H9 (cell line): ENCODE results near the gene ANKRD53. TPM values are rescaled to one million over a fixed set of nuclear protein-coding genes. Genes with fewer than 3 reads are reported as not detected.

Source experiments
- DNase-seq: peaks from one replicate; pipeline ENCODE4 v3.0.0-alpha.2; 2017
- H2AFZ ChIP-seq: one replicate; pipeline ENCODE4 v1.6.1; 2013; ENCODE audit warnings: mild to moderate bottlenecking, low read length, control low read depth, moderate library complexity
- H2AK5ac ChIP-seq: 2 replicates; pipeline ENCODE4 v1.6.1; 2013; ENCODE audit warnings: low read length, control low read depth, mixed read lengths; ENCODE audit not compliant: insufficient read length
- H2BK120ac ChIP-seq: one replicate; pipeline ENCODE4 v1.6.1; 2013; ENCODE audit warnings: low read depth, mild to moderate bottlenecking, low read length, control low read depth, inconsistent platforms; ENCODE audit not compliant: poor library complexity, severe bottlenecking
- H2BK12ac ChIP-seq: 2 replicates; pipeline ENCODE4 v1.6.1; 2013; ENCODE audit warnings: low read length, control low read depth, mixed read lengths, low read depth; ENCODE audit not compliant: insufficient read length
- H2BK15ac ChIP-seq: 2 replicates; pipeline ENCODE4 v1.6.1; 2013; ENCODE audit warnings: low read depth, low read length, control low read depth
- H2BK20ac ChIP-seq: one replicate; pipeline ENCODE4 v1.6.1; 2013; ENCODE audit warnings: low read depth, mild to moderate bottlenecking, low read length, control low read depth, inconsistent platforms; ENCODE audit not compliant: poor library complexity, severe bottlenecking
- H2BK5ac ChIP-seq: 2 replicates; pipeline ENCODE4 v1.6.1; 2013; ENCODE audit warnings: low read length, control low read depth, mixed read lengths; ENCODE audit not compliant: insufficient read length
- H3K14ac ChIP-seq: 2 replicates; pipeline ENCODE4 v1.6.1; 2013; ENCODE audit warnings: low read length, control low read depth; ENCODE audit not compliant: insufficient read depth
- H3K18ac ChIP-seq: 2 replicates; pipeline ENCODE4 v1.6.1; 2013; ENCODE audit warnings: low read depth, mild to moderate bottlenecking, mixed read lengths, low read length, control low read depth; ENCODE audit not compliant: insufficient read length
- H3K23ac ChIP-seq: 2 replicates; pipeline ENCODE4 v1.6.1; 2013; ENCODE audit warnings: low read length, control low read depth, mixed read lengths, low read depth; ENCODE audit not compliant: insufficient read length
- H3K23me2 ChIP-seq: 2 replicates; pipeline ENCODE4 v1.6.1; 2013; ENCODE audit warnings: low read depth, mild to moderate bottlenecking, mixed read lengths, low read length, control low read depth; ENCODE audit not compliant: insufficient read length, poor library complexity, severe bottlenecking
- H3K27ac ChIP-seq: 2 replicates; pipeline ENCODE4 v1.5.1; 2013; ENCODE audit warnings: low read length, control low read depth, mixed read lengths, low read depth; ENCODE audit not compliant: insufficient read length
- H3K27me3 ChIP-seq: 2 replicates; pipeline ENCODE4 v1.6.1; 2013; ENCODE audit warnings: low read length, control low read depth, inconsistent platforms; ENCODE audit not compliant: insufficient read depth
- H3K4ac ChIP-seq: 2 replicates; pipeline ENCODE4 v1.6.1; 2013; ENCODE audit warnings: low read depth, mild to moderate bottlenecking, control low read depth, inconsistent platforms, low read length, moderate library complexity
- H3K4me1 ChIP-seq: 2 replicates; pipeline ENCODE4 v1.6.1; 2013; ENCODE audit warnings: low read length, control low read depth, inconsistent platforms; ENCODE audit not compliant: insufficient read depth
- H3K4me2 ChIP-seq: 2 replicates; pipeline ENCODE4 v1.6.1; 2013; ENCODE audit warnings: low read length, control low read depth, mixed read lengths; ENCODE audit not compliant: insufficient read length, insufficient read depth
- H3K56ac ChIP-seq: 2 replicates; pipeline ENCODE4 v1.6.1; 2013; ENCODE audit warnings: low read depth, mild to moderate bottlenecking, mixed read lengths, low read length, control low read depth; ENCODE audit not compliant: insufficient read length
- H3K79me1 ChIP-seq: 2 replicates; pipeline ENCODE4 v1.6.1; 2013; ENCODE audit warnings: low read depth, mild to moderate bottlenecking, moderate library complexity, low read length, control low read depth, inconsistent platforms; ENCODE audit not compliant: insufficient read depth, poor library complexity, severe bottlenecking
- H3K79me2 ChIP-seq: 2 replicates; pipeline ENCODE4 v1.6.1; 2013; ENCODE audit warnings: low read length, control low read depth, inconsistent platforms; ENCODE audit not compliant: insufficient read depth
- H3K9ac ChIP-seq: 2 replicates; pipeline ENCODE4 v1.6.1; 2013; ENCODE audit warnings: low read length, control low read depth, mixed read lengths; ENCODE audit not compliant: insufficient read length; ENCODE audit errors: extremely low read depth
- H3K9me3 ChIP-seq: one replicate; pipeline ENCODE4 v1.6.1; 2013; ENCODE audit warnings: low read depth, low read length, inconsistent platforms; ENCODE audit not compliant: control insufficient read depth
- H3T11ph ChIP-seq: one replicate; pipeline ENCODE4 v1.6.1; 2013; ENCODE audit warnings: mild to moderate bottlenecking, low read length, control low read depth, inconsistent platforms
- H4K20me1 ChIP-seq: one replicate; pipeline ENCODE4 v1.6.1; 2013; ENCODE audit not compliant: control insufficient read depth, insufficient read length, insufficient read depth
- H4K5ac ChIP-seq: 2 replicates; pipeline ENCODE4 v1.6.1; 2013; ENCODE audit warnings: low read depth, mild to moderate bottlenecking, mixed read lengths, low read length, control low read depth; ENCODE audit not compliant: insufficient read length
- H4K8ac ChIP-seq: replicated peaks from 2 replicates; pipeline ENCODE4 v1.6.1; 2013; ENCODE audit warnings: low read length, control low read depth, mixed read lengths, low read depth; ENCODE audit not compliant: insufficient read length
- H4K91ac ChIP-seq: 2 replicates; pipeline ENCODE4 v1.6.1; 2013; ENCODE audit warnings: low read depth, mild to moderate bottlenecking, moderate library complexity, mixed read lengths, low read length, control low read depth; ENCODE audit not compliant: insufficient read length
- H3K27ac Mint-ChIP-seq, 3 experiments: 2 replicates in 2 of 3; 3 replicates in 1 of 3; pipeline ENCODE4 v1.8.0; 2020 to 2021; ENCODE audit warnings: mixed read lengths in 3 of 3, mild to moderate bottlenecking in 1 of 3, moderate library complexity in 1 of 3
- H3K27me3 Mint-ChIP-seq: 2 replicates; pipeline ENCODE4 v1.8.0; 2021; ENCODE audit warnings: low read depth, mild to moderate bottlenecking, moderate library complexity, mixed read lengths
- H3K36me3 Mint-ChIP-seq, 3 experiments: 2 replicates in 2 of 3; 3 replicates in 1 of 3; pipeline ENCODE4 v1.8.0; 2020 to 2021; ENCODE audit warnings: low read depth in 3 of 3, mixed read lengths in 3 of 3; ENCODE audit not compliant: insufficient read depth in 1 of 3
- H3K4me1 Mint-ChIP-seq, 2 experiments: 2 replicates each; pipeline ENCODE4 v1.8.0; 2020; ENCODE audit warnings: mixed read lengths in 2 of 2
- H3K4me3 Mint-ChIP-seq, 2 experiments: 2 replicates in 1 of 2; 3 replicates in 1 of 2; pipeline ENCODE4 v1.8.0; 2020 to 2021; ENCODE audit warnings: mild to moderate bottlenecking in 2 of 2, mixed read lengths in 2 of 2, moderate library complexity in 1 of 2
- H3K9me3 Mint-ChIP-seq, 2 experiments: 2 replicates in 1 of 2; 3 replicates in 1 of 2; pipeline ENCODE4 v1.8.0; 2020; ENCODE audit warnings: mild to moderate bottlenecking in 2 of 2, mixed read lengths in 2 of 2, moderate library complexity in 1 of 2
- CTCF ChIP-seq: fragments of 200-600 bp; sonication (generic); conservative IDR thresholded peaks from 3 replicates; pipeline ENCODE4 v1.8.0; 2021; ENCODE audit warnings: antibody characterized with exemption, mild to moderate bottlenecking
- WGBS: extraction: QIAGEN DNeasy Blood & Tissue Kit; methylation state at CpG from one replicate; pipeline ENCODE4 v1.1.7; 2013; ENCODE audit warnings: missing lambda C conversion rate, low lambda C conversion rate, mixed read lengths; ENCODE audit not compliant: insufficient read length; ENCODE audit errors: extremely low coverage; 5-methylcytosine and 5-hydroxymethylcytosine counted together
- total RNA-seq: library from RNA; stranded (reverse); gene quantifications from 2 replicates; pipeline ENCODE4 v1.2.1, GENCODE V29; 2021

ANKRD53 gene
- total RNA-seq, 1 experiment from 2014 or later: 0.28 TPM

- Mint-ChIP-seq H3K36me3 (no peaks in the 10 kb centered on the region), H3K4me1 (peaks cover 3 to 5% of the 10 kb centered on the region in 2 experiments), H3K27me3 (peaks cover 79% of the 10 kb centered on the region), H3K27ac (no peak overlapping the region), H3K4me3 (no peak overlapping the region), H3K9me3 (no peaks in the 10 kb centered on the region; a peak in 1 of 5 replicates)
- no peaks in the 10 kb centered on the region for H3K4me1 ChIP-seq
- H2AFZ ChIP-seq: no peak overlapping the region
- no peak overlapping the region for H4K91ac ChIP-seq
- H2BK15ac ChIP-seq: no peak overlapping the region
- no peak overlapping the region for H4K5ac ChIP-seq
- H3K4ac ChIP-seq: no peak overlapping the region
- no peaks in the 10 kb centered on the region for H3K9me3 ChIP-seq
- no peaks in the 10 kb centered on the region for H3K79me2 ChIP-seq
- H3K14ac ChIP-seq: no peak overlapping the region
- no peak overlapping the region for H3K27ac ChIP-seq
- H3K79me1 ChIP-seq: no peaks in the 10 kb centered on the region
- no peak overlapping the region for H4K8ac ChIP-seq
- no peak overlapping the region for H2BK20ac ChIP-seq
- no peak overlapping the region for H3K23ac ChIP-seq
- H3K23me2 ChIP-seq: peaks cover 7% of the 10 kb centered on the region
- H2AK5ac ChIP-seq: no peak overlapping the region
- no peak overlapping the region for H2BK12ac ChIP-seq
- H3K56ac ChIP-seq: no peak overlapping the region
- H4K20me1 ChIP-seq: peaks cover 3% of the 10 kb centered on the region
- H3K9ac ChIP-seq: no peak overlapping the region
- no peak overlapping the region for H3K4me2 ChIP-seq
- no peak overlapping the region for H3K18ac ChIP-seq
- WGBS: no CpG with 5 or more reads among the region's 4 CpGs
- peak; percentile 15 for DNase-seq
- H2BK120ac ChIP-seq: no peak overlapping the region
- peaks cover 15% of the 10 kb centered on the region; the same call in 1 of the 2 replicates for H3K27me3 ChIP-seq
- no peak for TF ChIP-seq CTCF
- no peak overlapping the region for H3T11ph ChIP-seq
- H2BK5ac ChIP-seq: no peak overlapping the region
These were observed 16.8 kb upstream of the ANKRD53 start for GRCh38 chr2:70961648-70961994.
